Activated CD4-positive, alpha-beta T cell treated with anti-CD3 and anti-CD28 coated beads for 1 hour (primary cell): Measurements from ENCODE around the gene EBNA1BP2.
A peak's percentile ranks its signal among the peaks of the same experiment; 100 is the strongest.
"Not testable (repeated sequence)": the region's sequence is repeated elsewhere in the genome, so short reads cannot be mapped to it uniquely, and the experiment has no call there.

Experiments
- DNase-seq: peaks from one replicate; pipeline ENCODE4 v3.0.0-alpha.2; 2020

EBNA1BP2 gene

DNA sequence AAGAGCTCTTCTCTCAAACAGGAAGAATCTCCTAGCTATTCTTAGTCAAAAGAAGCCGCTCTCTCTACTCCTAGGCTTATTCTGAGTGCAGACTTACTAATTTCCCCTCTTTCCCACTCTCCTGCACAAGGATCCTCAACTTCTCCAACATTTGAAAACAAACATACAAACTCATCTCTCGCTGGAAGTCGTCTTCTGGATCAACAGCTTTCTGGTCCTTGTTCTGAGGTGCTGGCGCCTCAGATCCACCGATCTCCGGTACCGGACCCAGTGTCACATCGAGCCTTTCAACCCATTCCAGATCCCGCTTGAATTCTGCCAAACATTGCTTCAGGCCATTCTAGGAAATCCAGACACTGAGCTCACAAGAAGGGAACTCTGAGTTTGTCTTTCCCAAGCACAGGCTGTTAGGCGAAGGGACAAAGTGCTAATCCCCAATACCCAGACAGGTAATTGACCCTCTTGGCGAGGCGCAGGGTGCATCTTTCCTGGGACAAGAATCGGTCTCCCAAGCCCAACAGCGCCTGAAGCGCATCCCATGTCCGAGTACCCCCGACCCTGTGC lies 696 bp downstream of the EBNA1BP2 start:
- no peak for DNase-seq

GRCh38 chr1:43165765-43166164 lies 6.3 kb downstream of the EBNA1BP2 start:
- DNase-seq, result no peak

GRCh38 chr1:43165162-43165561 lies 6.9 kb downstream of the EBNA1BP2 start:
- DNase-seq, result no peak

DNA sequence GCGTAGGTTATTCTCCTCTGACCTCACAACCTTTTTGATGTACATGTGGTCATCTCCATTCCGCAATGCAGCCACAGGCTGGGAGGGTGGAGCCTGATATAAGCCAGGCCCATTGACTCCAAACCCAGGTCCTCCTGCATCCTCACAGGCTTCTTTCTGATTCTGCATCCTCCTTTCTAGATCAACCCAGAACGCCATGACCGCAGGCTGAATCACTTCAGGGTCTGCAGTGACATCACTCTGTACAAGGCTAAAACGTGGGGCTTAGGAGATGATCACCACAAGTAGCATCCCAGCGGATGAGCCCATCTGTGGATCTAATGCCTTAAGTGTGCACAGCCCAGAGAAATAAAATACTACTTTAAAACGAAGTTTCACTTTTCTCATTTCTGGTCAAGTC lies 16.1 kb downstream of the EBNA1BP2 start:
- no peak for DNase-seq

DNA sequence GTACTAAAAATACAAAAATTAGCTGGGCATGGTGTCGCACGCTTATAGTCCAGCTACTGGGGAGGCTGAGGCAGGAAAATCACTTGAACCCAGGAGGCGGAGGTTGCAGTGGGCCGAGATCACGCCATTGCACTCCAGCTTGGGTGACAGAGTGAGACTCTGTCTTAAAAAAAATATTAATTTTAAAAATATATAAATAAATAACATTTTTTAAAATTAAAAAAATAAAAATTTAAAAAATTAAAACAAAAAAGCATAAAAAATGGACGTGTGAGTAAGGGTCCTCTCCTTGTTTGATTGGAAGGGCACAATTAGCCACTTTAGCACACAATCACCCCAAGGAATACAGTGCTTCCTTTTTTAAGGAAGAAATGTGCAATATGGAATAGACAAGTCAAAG lies 18.6 kb downstream of the EBNA1BP2 start:
- no peak for DNase-seq

DNA sequence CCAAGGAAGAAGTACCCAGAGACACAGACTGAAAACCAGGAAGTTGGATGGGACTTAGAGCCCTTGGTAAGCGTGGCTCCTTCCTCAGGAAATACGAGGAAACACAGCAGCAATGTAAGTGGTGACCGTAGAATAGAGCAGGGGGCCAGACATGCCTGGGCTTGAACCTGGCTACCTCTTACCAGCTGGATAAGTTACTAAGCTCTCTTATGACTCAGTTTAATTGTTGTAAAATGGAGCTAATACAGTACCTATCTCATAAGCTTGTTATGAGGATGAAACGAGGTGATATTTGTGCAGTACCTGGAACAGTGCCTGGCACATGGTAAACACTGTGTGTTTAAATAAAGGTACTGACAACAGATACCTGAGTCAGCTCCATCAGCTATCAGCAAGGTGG lies 19.2 kb downstream of the EBNA1BP2 start:
- no peak for DNase-seq

- DNase-seq, result no peak
Observed at GRCh38 chr1:43149889-43150288, 22.2 kb downstream of the EBNA1BP2 start.

DNA sequence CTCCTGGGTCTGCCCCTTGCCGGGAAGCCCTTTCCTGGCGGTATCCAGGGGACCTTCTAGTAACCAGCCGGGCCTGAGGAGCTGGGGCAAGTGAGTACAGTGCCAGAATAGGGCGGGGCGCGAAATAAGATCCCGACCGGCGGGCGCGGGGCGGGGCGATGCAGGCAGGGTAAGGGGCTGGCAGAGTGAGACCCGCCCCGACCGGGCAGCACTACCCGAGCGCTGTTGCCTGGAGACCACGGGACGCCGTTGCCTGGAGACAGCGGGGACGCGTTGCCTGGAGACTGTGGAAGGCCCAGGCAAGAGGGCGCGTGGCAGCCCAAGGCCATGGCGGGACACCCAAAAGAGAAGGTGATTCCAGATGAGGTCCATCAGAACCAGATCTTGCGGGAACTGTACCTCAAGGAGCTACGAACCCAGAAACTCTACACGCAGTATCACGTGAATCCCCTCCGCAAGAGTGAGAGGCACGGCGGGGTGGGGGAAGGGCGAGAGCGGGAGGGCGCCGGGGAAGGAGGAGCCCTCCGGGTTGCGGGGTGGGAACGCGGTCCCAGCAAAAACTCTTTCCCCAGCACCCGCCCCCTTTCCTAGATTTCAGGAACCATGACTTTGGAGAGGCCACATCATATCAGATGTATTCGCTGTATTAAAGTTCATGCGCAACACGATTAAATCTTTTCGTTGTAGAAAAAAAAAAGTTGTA lies 24.3 kb downstream of the EBNA1BP2 start:
- peak; percentile 12 for DNase-seq

DNA sequence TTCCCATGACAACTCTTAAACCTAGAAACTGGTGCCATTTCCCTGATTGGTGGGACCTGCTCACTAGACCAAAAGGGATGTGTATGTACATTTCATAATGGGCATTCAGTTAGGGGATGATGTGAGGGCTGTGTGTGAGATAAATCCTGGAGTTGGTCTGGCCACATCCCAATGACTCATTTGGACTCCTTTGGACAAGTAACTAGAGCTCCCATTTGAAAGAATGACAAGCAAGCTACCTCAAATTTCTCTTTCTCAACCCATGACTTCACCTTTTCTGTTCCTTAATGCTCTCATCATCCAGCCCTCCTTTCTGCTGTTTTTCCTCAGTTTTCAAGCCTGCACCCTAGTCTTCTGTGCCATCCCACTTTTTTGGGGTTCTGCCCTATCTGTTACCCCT lies 27.9 kb downstream of the EBNA1BP2 start:
- no peak for DNase-seq

DNA sequence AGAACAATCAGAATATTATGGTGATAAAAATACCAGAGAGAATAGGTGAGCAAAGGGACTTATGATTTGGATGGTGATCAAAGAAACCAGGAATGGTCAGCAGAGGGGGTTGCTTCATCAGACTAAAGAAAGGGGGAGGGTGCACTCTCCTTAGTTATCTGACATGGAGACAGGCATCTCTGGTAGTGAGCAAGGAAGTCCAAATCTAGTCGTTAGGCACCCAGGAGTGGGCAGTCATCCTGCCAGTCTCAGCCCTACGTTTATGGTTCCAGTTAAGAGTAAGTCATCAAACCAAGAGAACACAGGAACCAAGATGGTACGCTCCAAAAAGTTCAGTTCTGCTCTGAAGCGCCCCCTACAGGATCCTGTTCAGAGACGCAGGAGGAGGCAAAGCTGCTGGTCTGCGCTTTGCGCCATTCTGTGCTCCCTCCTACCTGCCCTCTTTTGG lies 28.6 kb downstream of the EBNA1BP2 start:
- no peak for DNase-seq

- DNase-seq, result no peak
Observed at GRCh38 chr1:43140583-43140982, 31.5 kb downstream of the EBNA1BP2 start.

DNA sequence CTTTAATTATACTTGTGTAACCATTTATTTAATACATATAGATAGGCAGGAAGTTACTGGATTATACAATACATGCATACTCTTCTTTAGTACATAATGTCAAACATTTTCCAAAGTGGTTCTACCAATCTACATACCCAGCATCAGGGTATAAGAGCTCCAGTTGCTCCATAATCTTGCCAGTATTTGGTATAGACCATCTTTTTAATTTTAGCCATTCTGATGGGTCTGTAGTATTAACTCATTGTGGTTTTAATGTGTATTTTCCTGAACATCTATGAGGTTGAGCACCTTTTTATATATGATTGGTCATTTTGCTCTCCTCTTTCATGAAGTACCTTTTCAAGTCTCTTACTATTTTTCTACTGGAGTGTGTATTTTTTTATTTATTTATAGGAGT lies 32.1 kb downstream of the EBNA1BP2 start:
- DNase-seq, result no peak

GRCh38 chr1:43139295-43139694 lies 32.8 kb downstream of the EBNA1BP2 start:
- DNase-seq, result not testable (repeated sequence)

DNA sequence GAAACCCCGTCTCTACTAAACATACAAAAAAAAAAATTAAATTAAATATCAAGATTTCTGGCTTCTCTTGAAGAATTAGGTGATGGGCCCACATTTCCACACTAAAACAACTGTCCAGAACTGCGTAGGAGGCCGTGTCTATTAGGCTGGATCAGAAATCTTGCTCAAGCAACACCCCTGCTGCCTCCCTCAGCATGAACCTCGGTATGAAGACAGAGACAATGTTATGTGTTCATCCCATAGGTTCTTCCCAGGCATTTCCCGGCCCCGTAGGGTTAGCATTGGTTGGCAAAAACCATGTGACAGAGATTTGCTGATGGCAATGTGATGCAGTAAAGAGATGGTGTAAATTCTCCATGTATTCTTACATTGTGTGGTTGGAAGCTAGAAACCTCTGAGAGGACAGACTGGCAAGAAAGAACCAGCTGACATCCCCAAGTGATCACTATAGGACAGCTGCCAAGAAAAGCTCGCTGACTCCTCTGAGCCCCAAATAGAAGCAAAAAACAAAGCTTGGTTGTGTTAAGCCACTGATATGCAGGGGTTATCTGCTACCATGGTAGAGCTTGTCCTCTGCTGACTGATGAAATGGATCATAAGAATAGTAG lies 34.5 kb downstream of the EBNA1BP2 start:
- DNase-seq, result no peak

GRCh38 chr1:43135857-43136781 lies 36.0 kb downstream of the EBNA1BP2 start:
- no peak for DNase-seq

GRCh38 chr1:43134640-43135039 lies 37.5 kb downstream of the EBNA1BP2 start:
- DNase-seq, result no peak

- DNase-seq, result no peak
Observed at GRCh38 chr1:43134068-43134467, 38.0 kb downstream of the EBNA1BP2 start.

DNA sequence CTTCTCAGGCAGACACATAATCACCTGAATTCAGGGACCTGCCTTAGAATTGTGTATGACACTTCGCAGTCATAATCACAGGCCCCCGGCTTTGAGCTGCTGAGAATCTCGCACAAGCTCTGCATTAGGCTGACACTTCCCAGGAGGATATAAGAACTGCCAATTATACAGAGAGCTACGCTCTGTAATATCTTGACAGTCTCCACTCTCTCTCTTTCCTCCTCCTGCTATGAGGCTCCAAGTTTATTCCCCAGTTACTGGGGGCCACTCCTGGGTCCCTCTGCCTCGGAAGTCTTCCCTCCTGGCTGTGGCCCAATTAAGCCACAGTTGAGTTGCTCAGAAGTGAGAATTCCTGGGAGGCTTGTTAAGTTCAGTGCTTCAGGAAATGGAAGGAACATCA lies 42.7 kb downstream of the EBNA1BP2 start:
- DNase-seq, result no peak

DNA sequence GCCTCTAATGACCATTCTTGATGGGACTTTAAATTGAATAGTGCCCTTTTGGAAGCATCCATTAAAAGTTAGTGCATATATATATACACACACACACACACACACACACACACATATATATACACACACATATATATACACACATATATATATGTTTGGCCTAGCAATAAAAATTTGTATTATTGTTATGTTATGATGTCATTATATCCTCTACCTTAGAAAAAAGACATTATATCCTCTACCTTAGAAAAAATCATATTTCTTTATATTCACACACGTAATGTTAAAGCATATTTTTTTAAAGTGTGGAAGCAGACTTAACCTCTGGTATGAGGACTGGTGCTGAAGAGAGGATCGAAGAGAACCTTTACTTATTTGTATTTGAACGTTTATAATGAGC lies 43.3 kb downstream of the EBNA1BP2 start:
- DNase-seq, result no peak

- DNase-seq, result no peak
Observed at GRCh38 chr1:43123031-43123430, 49.1 kb downstream of the EBNA1BP2 start.

DNA sequence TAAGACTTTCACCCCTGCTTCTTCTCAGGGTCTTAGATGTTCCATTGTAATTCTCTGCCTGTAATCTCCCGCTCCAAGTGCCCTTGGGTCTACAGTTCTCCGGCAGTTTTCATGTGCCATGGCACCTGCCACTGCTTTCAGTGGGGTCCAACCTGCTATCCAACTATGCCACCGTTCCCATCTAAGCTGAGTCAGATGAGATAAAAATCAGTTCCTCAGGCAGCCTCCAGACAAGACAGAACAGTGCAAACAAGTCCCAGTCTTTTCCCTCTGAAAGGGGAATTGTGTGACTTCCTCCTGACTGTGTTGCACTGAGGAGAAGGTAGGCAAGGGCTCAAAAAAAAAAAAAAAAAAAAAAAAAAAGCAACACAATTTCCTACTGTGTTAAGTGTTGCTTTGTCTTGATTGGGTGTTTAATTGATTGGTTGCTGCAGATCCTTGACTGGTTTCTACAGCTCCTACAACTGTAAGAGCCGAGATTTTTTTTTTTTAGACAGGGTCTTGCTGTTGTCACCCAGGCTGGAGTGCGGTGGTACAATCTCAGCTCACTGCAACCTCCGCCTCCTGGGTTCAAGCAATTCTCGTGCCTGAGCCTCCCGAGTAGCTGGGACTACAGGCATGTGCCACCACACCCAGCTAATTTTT lies 50.7 kb downstream of the EBNA1BP2 start:
- DNase-seq, result no peak

DNA sequence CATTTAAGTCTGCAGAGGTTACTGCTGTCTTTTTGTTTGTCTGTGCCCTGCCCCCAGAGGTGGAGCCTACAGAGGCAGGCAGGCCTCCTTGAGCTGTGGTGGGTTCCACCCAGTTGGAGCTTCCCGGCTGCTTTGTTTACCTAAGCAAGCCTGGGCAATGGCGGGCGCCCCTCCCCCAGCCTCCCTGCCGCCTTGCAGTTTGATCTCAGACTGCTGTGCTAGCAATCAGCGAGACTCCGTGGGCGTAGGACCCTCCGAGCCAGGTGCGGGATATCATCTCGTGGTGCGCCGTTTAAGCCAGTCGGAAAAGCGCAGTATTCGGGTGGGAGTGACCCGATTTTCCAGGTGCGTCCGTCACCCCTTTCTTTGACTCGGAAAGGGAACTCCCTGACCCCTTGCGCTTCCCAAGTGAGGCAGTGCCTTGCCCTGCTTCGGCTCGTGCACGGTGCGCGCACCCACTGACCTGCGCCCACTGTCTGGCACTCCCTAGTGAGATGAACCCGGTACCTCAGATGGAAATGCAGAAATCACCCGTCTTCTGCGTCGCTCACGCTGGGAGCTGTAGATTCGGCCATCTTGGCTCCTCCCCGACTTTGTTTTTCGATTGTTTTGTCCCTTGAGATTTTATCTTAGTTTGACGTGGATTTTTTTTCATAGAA lies 52.0 kb downstream of the EBNA1BP2 start:
- DNase-seq, result not testable (repeated sequence)
